Panc1 (cell line): ENCODE measurements around the gene MAPK7.

Experiments used
- POLR2AphosphoS5 ChIP-seq: IDR thresholded peaks from 2 replicates; pipeline ENCODE4 v1.6.1; 2012; ENCODE audit warnings: mild to moderate bottlenecking, low read depth, low read length, moderate library complexity
- SIN3A ChIP-seq: IDR thresholded peaks from 2 replicates; pipeline ENCODE4 v1.6.1; 2012; ENCODE audit warnings: low read depth, mild to moderate bottlenecking, low read length, moderate library complexity, borderline replicate concordance; ENCODE audit not compliant: insufficient read depth
- TCF7L2 ChIP-seq: IDR thresholded peaks from 2 replicates; pipeline ENCODE4 v1.6.1; 2011; ENCODE audit warnings: mild to moderate bottlenecking, low read depth, low read length, inconsistent platforms
- TF ChIP-seq, protein P1 (sequence below): fragments of 450-650 bp; IDR thresholded peaks from 2 replicates; pipeline ENCODE4 v1.5.1; 2017; ENCODE audit warnings: mild to moderate bottlenecking
- TF ChIP-seq, protein P2 (sequence below), 2 experiments: IDR thresholded peaks; 2 replicates each; pipeline ENCODE4 v1.6.1; 2011 to 2012; ENCODE audit warnings: low read depth in 2 of 2, control low read depth in 1 of 2, low read length in 1 of 2, mild to moderate bottlenecking in 1 of 2, moderate library complexity in 1 of 2; ENCODE audit not compliant: insufficient read depth in 1 of 2

DNA sequence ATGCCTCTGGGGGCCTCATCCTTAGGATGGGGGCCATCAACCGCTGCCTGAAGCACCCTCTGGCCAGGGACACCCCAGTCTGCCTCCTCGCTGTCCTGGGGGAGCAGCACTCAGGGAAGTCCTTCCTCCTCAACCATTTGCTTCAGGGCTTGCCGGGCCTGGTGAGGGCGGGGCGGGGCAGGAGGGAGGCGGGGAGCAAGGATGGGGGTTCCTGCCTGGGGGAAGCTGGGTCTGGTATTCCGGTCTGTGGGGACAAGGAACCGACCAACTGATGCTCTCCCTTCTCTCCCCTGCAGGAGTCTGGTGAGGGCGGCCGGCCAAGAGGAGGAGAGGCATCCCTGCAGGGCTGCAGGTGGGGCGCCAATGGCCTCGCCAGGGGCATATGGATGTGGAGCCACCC is 34.7 kb downstream of the MAPK7 start:
- TF ChIP-seq, protein P1, sequence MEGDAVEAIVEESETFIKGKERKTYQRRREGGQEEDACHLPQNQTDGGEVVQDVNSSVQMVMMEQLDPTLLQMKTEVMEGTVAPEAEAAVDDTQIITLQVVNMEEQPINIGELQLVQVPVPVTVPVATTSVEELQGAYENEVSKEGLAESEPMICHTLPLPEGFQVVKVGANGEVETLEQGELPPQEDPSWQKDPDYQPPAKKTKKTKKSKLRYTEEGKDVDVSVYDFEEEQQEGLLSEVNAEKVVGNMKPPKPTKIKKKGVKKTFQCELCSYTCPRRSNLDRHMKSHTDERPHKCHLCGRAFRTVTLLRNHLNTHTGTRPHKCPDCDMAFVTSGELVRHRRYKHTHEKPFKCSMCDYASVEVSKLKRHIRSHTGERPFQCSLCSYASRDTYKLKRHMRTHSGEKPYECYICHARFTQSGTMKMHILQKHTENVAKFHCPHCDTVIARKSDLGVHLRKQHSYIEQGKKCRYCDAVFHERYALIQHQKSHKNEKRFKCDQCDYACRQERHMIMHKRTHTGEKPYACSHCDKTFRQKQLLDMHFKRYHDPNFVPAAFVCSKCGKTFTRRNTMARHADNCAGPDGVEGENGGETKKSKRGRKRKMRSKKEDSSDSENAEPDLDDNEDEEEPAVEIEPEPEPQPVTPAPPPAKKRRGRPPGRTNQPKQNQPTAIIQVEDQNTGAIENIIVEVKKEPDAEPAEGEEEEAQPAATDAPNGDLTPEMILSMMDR = no peak
- TF ChIP-seq, protein P2, sequence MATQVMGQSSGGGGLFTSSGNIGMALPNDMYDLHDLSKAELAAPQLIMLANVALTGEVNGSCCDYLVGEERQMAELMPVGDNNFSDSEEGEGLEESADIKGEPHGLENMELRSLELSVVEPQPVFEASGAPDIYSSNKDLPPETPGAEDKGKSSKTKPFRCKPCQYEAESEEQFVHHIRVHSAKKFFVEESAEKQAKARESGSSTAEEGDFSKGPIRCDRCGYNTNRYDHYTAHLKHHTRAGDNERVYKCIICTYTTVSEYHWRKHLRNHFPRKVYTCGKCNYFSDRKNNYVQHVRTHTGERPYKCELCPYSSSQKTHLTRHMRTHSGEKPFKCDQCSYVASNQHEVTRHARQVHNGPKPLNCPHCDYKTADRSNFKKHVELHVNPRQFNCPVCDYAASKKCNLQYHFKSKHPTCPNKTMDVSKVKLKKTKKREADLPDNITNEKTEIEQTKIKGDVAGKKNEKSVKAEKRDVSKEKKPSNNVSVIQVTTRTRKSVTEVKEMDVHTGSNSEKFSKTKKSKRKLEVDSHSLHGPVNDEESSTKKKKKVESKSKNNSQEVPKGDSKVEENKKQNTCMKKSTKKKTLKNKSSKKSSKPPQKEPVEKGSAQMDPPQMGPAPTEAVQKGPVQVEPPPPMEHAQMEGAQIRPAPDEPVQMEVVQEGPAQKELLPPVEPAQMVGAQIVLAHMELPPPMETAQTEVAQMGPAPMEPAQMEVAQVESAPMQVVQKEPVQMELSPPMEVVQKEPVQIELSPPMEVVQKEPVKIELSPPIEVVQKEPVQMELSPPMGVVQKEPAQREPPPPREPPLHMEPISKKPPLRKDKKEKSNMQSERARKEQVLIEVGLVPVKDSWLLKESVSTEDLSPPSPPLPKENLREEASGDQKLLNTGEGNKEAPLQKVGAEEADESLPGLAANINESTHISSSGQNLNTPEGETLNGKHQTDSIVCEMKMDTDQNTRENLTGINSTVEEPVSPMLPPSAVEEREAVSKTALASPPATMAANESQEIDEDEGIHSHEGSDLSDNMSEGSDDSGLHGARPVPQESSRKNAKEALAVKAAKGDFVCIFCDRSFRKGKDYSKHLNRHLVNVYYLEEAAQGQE (IDR thresholded peaks at IDR 0.05; ENCODE audit: insufficient read depth in 1 of 2, low read depth in 2 of 2, low read length in 1 of 2) = no peak
- TF ChIP-seq POLR2AphosphoS5 (no peak), SIN3A (no peak), TCF7L2 (no peak)
